HepG2 (cell line): ENCODE data around the gene SIK3. TPM values are rescaled to one million over a fixed set of nuclear protein-coding genes. Genes with fewer than 3 reads are reported as not detected.

Source experiments
- ATAC-seq: fragments of 200-7000 bp; cut with Tn5 transposase; 3 replicates; pipeline ENCODE4 v1.9.1; 2020; ENCODE audit warnings: mild to moderate bottlenecking, moderate library complexity
- BruUV-seq: library from RNA; stranded (reverse); fragments of 400-500 nt; replicated peaks from 2 replicates; lab custom pipeline; 2021; lab: Mats Ljungman, UMichigan
- CTCF ChIA-PET: fragments of 300-600 bp; formaldehyde crosslinking; extraction: SDS; loops from one replicate; lab custom pipeline; 2021; ENCODE audit warnings: low total read pairs, inconsistent platforms, low intra/inter-chr PET ratio; lab: Yijun Ruan, JAX
- POLR2A ChIA-PET: fragments of 350-600 bp; sonication (Branson Sonifier 250); formaldehyde crosslinking; loops from one replicate; lab custom pipeline; 2020; ENCODE audit warnings: antibody characterized with exemption, inconsistent platforms; lab: Yijun Ruan, JAX
- DNase-seq: peaks from one replicate; pipeline ENCODE4 v3.0.0-alpha.2; 2015; ENCODE audit warnings: low spot score
- FAIRE-seq: peaks from 3 replicates; lab custom pipeline; 2011; peaks lifted over from hg19 to GRCh38; lab: Jason Lieb, UNC
- H2AFZ ChIP-seq: one replicate; pipeline ENCODE4 v1.6.1; 2011; ENCODE audit warnings: low read length, inconsistent platforms
- H3K27ac ChIP-seq: fragments of 300-600 bp; 3 replicates; pipeline ENCODE4 v1.8.0; 2011; ENCODE audit warnings: mixed run types, mild to moderate bottlenecking, mixed read lengths, low read length, inconsistent platforms; ENCODE audit not compliant: insufficient read depth; ENCODE audit errors: extremely low read length
- H3K27me3 ChIP-seq, 2 experiments: fragments of 200-600 bp in 1 of 2; 2 replicates in 1 of 2; 3 replicates in 1 of 2; pipeline versions ENCODE4 v1.6.0 to v1.8.0; 2011; ENCODE audit warnings: low read length in 2 of 2, mild to moderate bottlenecking in 2 of 2, moderate library complexity in 2 of 2, inconsistent platforms in 1 of 2; ENCODE audit not compliant: insufficient read depth in 2 of 2, control insufficient read depth in 1 of 2
- H3K36me3 ChIP-seq, 2 experiments: fragments of 200-600 bp in 1 of 2; replicated peaks in 1 of 2; 2 replicates in 1 of 2; 3 replicates in 1 of 2; pipeline versions ENCODE4 v1.5.1 to v1.8.0; 2011; ENCODE audit warnings: low read length in 2 of 2, inconsistent platforms in 1 of 2; ENCODE audit not compliant: insufficient read depth in 2 of 2, control insufficient read depth in 1 of 2
- H3K4me1 ChIP-seq: 2 replicates; pipeline ENCODE4 v1.5.1; 2012; ENCODE audit warnings: low read length, inconsistent platforms; ENCODE audit not compliant: insufficient read depth
- H3K4me2 ChIP-seq: 2 replicates; pipeline ENCODE4 v1.6.0; 2011; ENCODE audit warnings: low read depth, low read length, inconsistent platforms
- H3K4me3 ChIP-seq, 3 experiments: fragments of 200-600 bp in 1 of 3; sonication (generic), shearing (Covaris generic) in 1 of 3; replicated peaks in 1 of 3; 2 replicates each; pipeline ENCODE4 v1.5.1; 2011 to 2016; ENCODE audit warnings: low read length in 3 of 3, inconsistent platforms in 2 of 3, low read depth in 2 of 3, mild to moderate bottlenecking in 2 of 3, control low read depth in 1 of 3, mixed read lengths in 1 of 3; ENCODE audit not compliant: insufficient read depth in 1 of 3
- H3K79me2 ChIP-seq: one replicate; pipeline ENCODE4 v1.6.1; 2011; ENCODE audit warnings: low read length, inconsistent platforms; ENCODE audit not compliant: insufficient read depth
- H3K9ac ChIP-seq: 2 replicates; pipeline ENCODE4 v1.6.0; 2011; ENCODE audit warnings: mild to moderate bottlenecking, low read depth, low read length, inconsistent platforms; ENCODE audit not compliant: insufficient read depth
- H3K9me3 ChIP-seq: 2 replicates; pipeline ENCODE4 v1.5.1; 2012; ENCODE audit warnings: mild to moderate bottlenecking, low read length
- H4K20me1 ChIP-seq: 2 replicates; pipeline ENCODE4 v1.6.0; 2011; ENCODE audit warnings: inconsistent platforms, mild to moderate bottlenecking, low read length, moderate library complexity; ENCODE audit not compliant: insufficient read depth
- DMAP1 ChIP-seq: IDR thresholded peaks from 2 replicates; pipeline ENCODE4 v1.6.1; 2016
- FOXA3 ChIP-seq: IDR thresholded peaks from 2 replicates; pipeline ENCODE4 v1.6.1; 2016; ENCODE audit warnings: missing genetic modification reagents, missing compliant biosample characterization
- GATAD1 ChIP-seq: IDR thresholded peaks from 2 replicates; pipeline ENCODE4 v1.6.1; 2016; ENCODE audit warnings: missing genetic modification reagents, missing compliant biosample characterization
- KAT2B ChIP-seq: fragments of 150-350 bp; IDR thresholded peaks from 2 replicates; pipeline ENCODE4 v1.6.1; 2014; ENCODE audit warnings: low read depth, low read length, borderline replicate concordance
- MEIS1 ChIP-seq: sonication (generic); formaldehyde crosslinking; IDR thresholded peaks from 2 replicates; pipeline ENCODE4 v1.9.0; 2021; ENCODE audit warnings: mild to moderate bottlenecking, missing genetic modification reagents, moderate library complexity, borderline replicate concordance
- POLR2AphosphoS2 ChIP-seq: IDR thresholded peaks from 2 replicates; pipeline ENCODE4 v1.6.1; 2011; ENCODE audit warnings: low read depth, low read length, improper control_type of control experiment
- POLR2AphosphoS5 ChIP-seq: IDR thresholded peaks from 2 replicates; pipeline ENCODE4 v1.6.1; 2012; ENCODE audit warnings: low read depth, low read length
- RARA ChIP-seq: IDR thresholded peaks from 2 replicates; pipeline ENCODE4 v1.6.1; 2016; ENCODE audit warnings: missing genetic modification reagents, missing compliant biosample characterization
- RXRA ChIP-seq: sonication (generic); formaldehyde crosslinking; IDR thresholded peaks from 2 replicates; pipeline ENCODE4 v1.5.1; 2020; ENCODE audit warnings: missing genetic modification reagents
- SALL2 ChIP-seq: sonication (generic); formaldehyde crosslinking; IDR thresholded peaks from 2 replicates; pipeline ENCODE4 v1.8.1; 2023; ENCODE audit warnings: mild to moderate bottlenecking, missing genetic modification reagents, inconsistent platforms
- SMAD9 ChIP-seq: sonication (generic); formaldehyde crosslinking; IDR thresholded peaks from 2 replicates; pipeline ENCODE4 v1.5.1; 2020; ENCODE audit warnings: mild to moderate bottlenecking, missing genetic modification reagents
- SNRNP70 ChIP-seq: fragments of 200-400 bp; formaldehyde crosslinking; IDR thresholded peaks from 2 replicates; pipeline ENCODE4 v1.6.1; 2017; ENCODE audit warnings: mild to moderate bottlenecking, low read depth, low read length, moderate library complexity
- ZBTB7A ChIP-seq: sonication (generic); formaldehyde crosslinking; IDR thresholded peaks from 2 replicates; pipeline ENCODE4 v1.8.0; 2022; ENCODE audit warnings: mild to moderate bottlenecking, missing genetic modification reagents
- ZEB1 ChIP-seq: IDR thresholded peaks from 2 replicates; pipeline ENCODE4 v1.6.1; 2012; ENCODE audit warnings: mild to moderate bottlenecking, low read depth, inconsistent platforms; ENCODE audit not compliant: insufficient replicate concordance
- ZNF292 ChIP-seq: sonication (generic); formaldehyde crosslinking; IDR thresholded peaks from 2 replicates; pipeline ENCODE4 v1.8.1; 2022; ENCODE audit warnings: mild to moderate bottlenecking, low read depth, missing genetic modification reagents, borderline replicate concordance
- ZNF333 ChIP-seq: sonication (generic); formaldehyde crosslinking; IDR thresholded peaks from 2 replicates; pipeline ENCODE4 v1.4.0; 2020; ENCODE audit warnings: mild to moderate bottlenecking, missing genetic modification reagents, borderline replicate concordance
- ZNF556 ChIP-seq: sonication (generic); formaldehyde crosslinking; IDR thresholded peaks from 2 replicates; pipeline ENCODE4 v1.4.0; 2020; ENCODE audit warnings: mild to moderate bottlenecking, missing genetic modification reagents, borderline replicate concordance
- WGBS: methylation state at CpG from one replicate; pipeline ENCODE4 v1.1.6; 2017; ENCODE audit warnings: low lambda C conversion rate; 5-methylcytosine and 5-hydroxymethylcytosine counted together
- in situ Hi-C: cut with HindIII; loops from 2 replicates; pipeline ENCODE4 v1.10.0; 2017; ENCODE audit warnings: low pct_unique_long_range_greater_than_20kb; ENCODE audit not compliant: extremely low pct_ligation_motif_present
- intact Hi-C: fragments of 100-400 bp; cut with micrococcal nuclease; formaldehyde crosslinking; loops from one replicate; pipeline ENCODE4 v1.10.0; 2022; ENCODE audit not compliant: unreplicated experiment
- polyA plus RNA-seq, 8 experiments: library from polyadenylated mRNA; depleted of rRNA in 3 of 8; stranded (reverse) in 7 of 8; unstranded in 1 of 8; fragments of >200 nt; fragmentation: Illumina TruSeq in 4 of 8; extraction: Trizol in 4 of 8; gene quantifications; 2 replicates each; pipeline versions ENCODE4 v1.2.1 to v1.2.3, GENCODE V29; 2011 to 2016; ENCODE audit warnings: low read depth in 4 of 8, missing spikeins in 1 of 8, mixed read lengths in 1 of 8; ENCODE audit not compliant: insufficient read depth in 1 of 8
- total RNA-seq, 5 experiments: library from RNA; depleted of rRNA; stranded (reverse); fragments of >200 nt; fragmentation: Illumina TruSeq; extraction: Trizol; gene quantifications; 2 replicates each; pipeline ENCODE4 v1.2.3, GENCODE V29; 2016; ENCODE audit warnings: low read depth in 1 of 5
- TF ChIP-seq, protein P1 (sequence below): sonication (generic); formaldehyde crosslinking; IDR thresholded peaks from 2 replicates; pipeline ENCODE4 v1.4.0; 2020; ENCODE audit warnings: missing genetic modification reagents
- TF ChIP-seq, protein P2 (sequence below): sonication (generic); formaldehyde crosslinking; IDR thresholded peaks from 2 replicates; pipeline ENCODE4 v1.4.0; 2020; ENCODE audit warnings: missing genetic modification reagents

The SIK3 gene
- total and polyA plus RNA-seq, 2 of the 13 experiments (the other 11 are each of a cell fraction or from before 2014, with no cell fraction given), result 5.7 to 9.8 TPM

- H3K79me2 ChIP-seq, result peaks cover 37% of the 10 kb centered on the region
- no peaks in the 10 kb centered on the region for H3K36me3 ChIP-seq
- ChIA-PET CTCF (no interaction called here), POLR2A (no interaction called here)
- no peaks in the 10 kb centered on the region for H3K27me3 ChIP-seq
- no peak for FAIRE-seq
- peaks cover 20% of the 10 kb centered on the region for H3K4me1 ChIP-seq
- no peak for TF ChIP-seq MEIS1
- no peak for TF ChIP-seq POLR2AphosphoS2
- TF ChIP-seq GATAD1 (CRISPR knock-in tag), result no peak
- no peak for TF ChIP-seq ZBTB7A (CRISPR knock-in tag)
- TF ChIP-seq, protein P1, sequence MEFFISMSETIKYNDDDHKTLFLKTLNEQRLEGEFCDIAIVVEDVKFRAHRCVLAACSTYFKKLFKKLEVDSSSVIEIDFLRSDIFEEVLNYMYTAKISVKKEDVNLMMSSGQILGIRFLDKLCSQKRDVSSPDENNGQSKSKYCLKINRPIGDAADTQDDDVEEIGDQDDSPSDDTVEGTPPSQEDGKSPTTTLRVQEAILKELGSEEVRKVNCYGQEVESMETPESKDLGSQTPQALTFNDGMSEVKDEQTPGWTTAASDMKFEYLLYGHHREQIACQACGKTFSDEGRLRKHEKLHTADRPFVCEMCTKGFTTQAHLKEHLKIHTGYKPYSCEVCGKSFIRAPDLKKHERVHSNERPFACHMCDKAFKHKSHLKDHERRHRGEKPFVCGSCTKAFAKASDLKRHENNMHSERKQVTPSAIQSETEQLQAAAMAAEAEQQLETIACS, result no peak
- H3K4me2 ChIP-seq, result no peak overlapping the region
- no peak overlapping the region for H2AFZ ChIP-seq
- no peak for DNase-seq
- no peaks in the 10 kb centered on the region for H3K9me3 ChIP-seq
- peaks cover 43% of the 10 kb centered on the region for H4K20me1 ChIP-seq
- no peak overlapping the region for H3K27ac ChIP-seq
- 100% methylated on average over 1 of the region's 1 CpG for WGBS
- intact Hi-C loops (no loop called here), in situ Hi-C loops (no loop called here)
- ATAC-seq, result no peak
- H3K4me3 ChIP-seq, result no peak overlapping the region
- BruUV-seq, result no TSS peak
- H3K9ac ChIP-seq, result no peak overlapping the region
Observed at GRCh38 chr11:117064275-117064674, 34.0 kb downstream of the SIK3 start.

- peaks cover 41% of the 10 kb centered on the region for H4K20me1 ChIP-seq
- DNase-seq (no peak), FAIRE-seq (peak; percentile 53), ATAC-seq (no peak)
- no peak overlapping the region for H3K4me3 ChIP-seq
- in situ Hi-C loops (no loop called here), intact Hi-C loops (no loop called here)
- no peaks in the 10 kb centered on the region for H3K9me3 ChIP-seq
- no peak for TF ChIP-seq RXRA (CRISPR knock-in tag)
- TF ChIP-seq ZNF556 (CRISPR knock-in tag), result no peak
- no peak for TF ChIP-seq POLR2AphosphoS5
- TF ChIP-seq DMAP1, result no peak
- no peak for TF ChIP-seq SALL2
- TF ChIP-seq FOXA3 (CRISPR knock-in tag), result no peak
- TF ChIP-seq KAT2B, result no peak
- TF ChIP-seq, protein P2, sequence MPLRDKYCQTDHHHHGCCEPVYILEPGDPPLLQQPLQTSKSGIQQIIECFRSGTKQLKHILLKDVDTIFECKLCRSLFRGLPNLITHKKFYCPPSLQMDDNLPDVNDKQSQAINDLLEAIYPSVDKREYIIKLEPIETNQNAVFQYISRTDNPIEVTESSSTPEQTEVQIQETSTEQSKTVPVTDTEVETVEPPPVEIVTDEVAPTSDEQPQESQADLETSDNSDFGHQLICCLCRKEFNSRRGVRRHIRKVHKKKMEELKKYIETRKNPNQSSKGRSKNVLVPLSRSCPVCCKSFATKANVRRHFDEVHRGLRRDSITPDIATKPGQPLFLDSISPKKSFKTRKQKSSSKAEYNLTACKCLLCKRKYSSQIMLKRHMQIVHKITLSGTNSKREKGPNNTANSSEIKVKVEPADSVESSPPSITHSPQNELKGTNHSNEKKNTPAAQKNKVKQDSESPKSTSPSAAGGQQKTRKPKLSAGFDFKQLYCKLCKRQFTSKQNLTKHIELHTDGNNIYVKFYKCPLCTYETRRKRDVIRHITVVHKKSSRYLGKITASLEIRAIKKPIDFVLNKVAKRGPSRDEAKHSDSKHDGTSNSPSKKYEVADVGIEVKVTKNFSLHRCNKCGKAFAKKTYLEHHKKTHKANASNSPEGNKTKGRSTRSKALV (CRISPR knock-in tag), result no peak
- no peak for TF ChIP-seq SNRNP70
- TF ChIP-seq ZEB1, result no peak
- no peak for TF ChIP-seq SMAD9 (CRISPR knock-in tag)
- no peak for TF ChIP-seq ZNF333 (CRISPR knock-in tag)
- no peak for TF ChIP-seq ZNF292 (CRISPR knock-in tag)
- TF ChIP-seq RARA (CRISPR knock-in tag), result no peak
- peaks cover 47% of the 10 kb centered on the region for H3K79me2 ChIP-seq
- H3K36me3 ChIP-seq, result no peaks in the 10 kb centered on the region
- no peak overlapping the region for H3K9ac ChIP-seq
- H3K27ac ChIP-seq, result no peak overlapping the region
- H2AFZ ChIP-seq, result no peak overlapping the region
- CTCF ChIA-PET, result no interaction called here
- POLR2A ChIA-PET, result no interaction called here
- no TSS peak for BruUV-seq
- peaks cover 33% of the 10 kb centered on the region for H3K4me1 ChIP-seq
- 98% methylated on average over 2 of the region's 2 CpGs for WGBS
- no peak overlapping the region for H3K4me2 ChIP-seq
- H3K27me3 ChIP-seq, result no peaks in the 10 kb centered on the region
Observed at GRCh38 chr11:117062498-117062897, 35.7 kb downstream of the SIK3 start.
